SU-DHL-6 (cell line): ENCODE results near the gene OSBP2.

Experiments used
- CTCF ChIP-seq: fragments of 200-600 bp; sonication (generic); IDR thresholded peaks from one replicate; pipeline ENCODE4 v1.5.1; 2017; ENCODE audit warnings: antibody characterized with exemption, mild to moderate bottlenecking, low read length, moderate library complexity; ENCODE audit not compliant: insufficient read depth, poor library complexity, severe bottlenecking
- EZH2phosphoT487 ChIP-seq: fragments of 200-600 bp; sonication (generic), shearing (Covaris generic); conservative IDR thresholded peaks from 2 replicates; pipeline ENCODE4 v1.6.1; 2018; ENCODE audit warnings: mild to moderate bottlenecking, antibody characterized with exemption, low read length, moderate library complexity, mixed read lengths

GRCh38 chr22:30717952-30718351 lies 23.3 kb downstream of the OSBP2 start:
- TF ChIP-seq CTCF (no peak), EZH2phosphoT487 (no peak)
